MM.1S (cell line): Measurements from ENCODE around the gene PALM3.
"Not testable (repeated sequence)": the region's sequence is repeated elsewhere in the genome, so short reads cannot be mapped to it uniquely, and the experiment has no call there.

Experiments used
- DNase-seq: peaks from one replicate; pipeline ENCODE4 v3.0.0-alpha.2; 2015
- H2AFZ ChIP-seq: fragments of 300-600 bp; sonication (generic); 2 replicates; pipeline ENCODE4 v1.6.0; 2016; ENCODE audit warnings: antibody characterized with exemption, low read length
- H3F3A ChIP-seq: fragments of 300-600 bp; sonication (generic); 2 replicates; pipeline ENCODE4 v1.6.1; 2016; ENCODE audit warnings: mild to moderate bottlenecking, antibody characterized with exemption, low read length, moderate library complexity, mixed read lengths; ENCODE audit not compliant: insufficient read depth
- H3K27ac ChIP-seq: fragments of 300-600 bp; sonication (generic); 2 replicates; pipeline ENCODE4 v1.5.1; 2016; ENCODE audit warnings: mild to moderate bottlenecking, low read length
- H3K27me3 ChIP-seq: fragments of 300-600 bp; sonication (generic); replicated peaks from 2 replicates; pipeline ENCODE4 v1.6.0; 2016; ENCODE audit warnings: low read length; ENCODE audit not compliant: insufficient read depth
- H3K36me3 ChIP-seq: fragments of 300-600 bp; sonication (generic); replicated peaks from 2 replicates; pipeline ENCODE4 v1.6.1; 2016; ENCODE audit warnings: mild to moderate bottlenecking, low read length, mixed read lengths; ENCODE audit not compliant: insufficient read depth
- H3K4me1 ChIP-seq: fragments of 300-600 bp; sonication (generic); 2 replicates; pipeline ENCODE4 v1.6.1; 2016; ENCODE audit warnings: low read length, mixed read lengths
- H3K4me2 ChIP-seq: fragments of 300-600 bp; sonication (generic); 2 replicates; pipeline ENCODE4 v1.6.0; 2016; ENCODE audit warnings: low read depth, low read length
- H3K4me3 ChIP-seq: fragments of 300-600 bp; sonication (generic); 2 replicates; pipeline ENCODE4 v1.5.1; 2016; ENCODE audit warnings: low read length, mixed read lengths
- H3K79me2 ChIP-seq: fragments of 300-600 bp; sonication (generic); 2 replicates; pipeline ENCODE4 v1.6.1; 2016; ENCODE audit warnings: mixed run types, low read length, mixed read lengths
- H3K9ac ChIP-seq: fragments of 300-600 bp; sonication (generic); 2 replicates; pipeline ENCODE4 v1.6.1; 2016; ENCODE audit warnings: low read length, mixed read lengths
- H3K9me2 ChIP-seq: fragments of 300-600 bp; sonication (generic); replicated peaks from 2 replicates; pipeline ENCODE4 v1.6.1; 2016; ENCODE audit warnings: mild to moderate bottlenecking, low read length, mixed read lengths; ENCODE audit not compliant: insufficient read depth
- H3K9me3 ChIP-seq: fragments of 300-600 bp; sonication (generic); replicated peaks from 2 replicates; pipeline ENCODE4 v1.6.1; 2016; ENCODE audit warnings: mild to moderate bottlenecking, low read length, mixed read lengths; ENCODE audit not compliant: insufficient read depth
- H4K20me1 ChIP-seq: fragments of 300-600 bp; sonication (generic); 2 replicates; pipeline ENCODE4 v1.6.1; 2016; ENCODE audit warnings: mild to moderate bottlenecking, low read length, moderate library complexity, mixed read lengths; ENCODE audit not compliant: insufficient read depth
- EZH2 ChIP-seq: fragments of 300-600 bp; sonication (generic); optimal IDR thresholded peaks from 2 replicates; pipeline ENCODE3; 2017; ENCODE audit warnings: low read depth, mild to moderate bottlenecking, antibody characterized with exemption, low read length, mixed read lengths
- EZH2phosphoT487 ChIP-seq: fragments of 300-600 bp; sonication (generic); IDR thresholded peaks from 2 replicates; pipeline ENCODE4 v1.6.1; 2018; ENCODE audit warnings: antibody characterized with exemption, low read length
- TF ChIP-seq, protein P1 (sequence below): fragments of 300-600 bp; sonication (generic); IDR thresholded peaks from 2 replicates; pipeline ENCODE4 v1.5.1; 2016; ENCODE audit warnings: antibody characterized with exemption, low read length, mixed read lengths

The PALM3 gene

DNA sequence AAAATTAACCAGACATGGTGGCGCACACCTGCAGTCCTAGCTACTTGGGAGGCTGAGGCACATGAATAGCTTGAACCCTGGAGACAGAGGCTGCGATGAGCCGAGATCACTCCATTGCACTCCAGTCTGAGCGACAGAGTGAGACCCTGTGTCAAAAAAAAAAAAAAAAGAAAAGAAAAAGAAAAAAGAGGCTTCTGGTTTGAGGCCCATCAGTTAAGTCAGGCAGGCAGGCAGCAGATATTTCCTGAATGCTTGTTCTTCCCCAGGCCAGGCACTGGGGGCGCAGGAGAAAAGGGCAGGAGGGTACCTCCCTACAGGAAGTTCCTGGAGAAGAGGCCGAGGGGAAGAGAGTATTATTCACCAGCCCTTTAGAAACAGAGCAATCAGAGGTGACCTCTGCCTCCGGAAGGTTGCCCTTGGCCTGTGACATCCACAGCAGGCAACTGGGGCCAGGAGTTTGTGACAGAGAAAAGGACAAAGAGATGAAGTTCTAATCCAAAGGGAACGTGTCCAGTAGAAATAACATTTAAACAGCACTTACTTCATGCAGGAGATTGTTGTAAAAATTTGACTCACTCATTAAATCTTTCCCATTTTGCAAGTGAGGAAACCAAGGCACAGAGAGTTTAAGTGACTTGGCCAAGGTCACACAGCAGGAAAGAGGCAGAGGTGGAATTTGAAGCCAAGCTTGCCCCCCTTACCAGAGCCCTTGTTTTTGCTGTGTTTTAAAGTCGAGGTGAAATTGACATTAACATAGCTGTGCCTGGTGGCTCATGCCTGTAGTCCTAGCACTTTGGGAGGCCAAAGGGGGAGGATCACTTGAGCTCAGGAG lies 38.3 kb downstream of the PALM3 start:
- no peak for DNase-seq
- Histone ChIP-seq H3K9me3 (no peaks in the 10 kb centered on the region), H4K20me1 (no peaks in the 10 kb centered on the region), H3K27ac (no peak overlapping the region), H3K9me2 (no peaks in the 10 kb centered on the region), H2AFZ (no peak overlapping the region), H3K4me1 (no peaks in the 10 kb centered on the region), H3K4me3 (no peak overlapping the region), H3K79me2 (no peaks in the 10 kb centered on the region), H3K4me2 (no peak overlapping the region), H3F3A (no peaks in the 10 kb centered on the region), H3K36me3 (no peaks in the 10 kb centered on the region), H3K9ac (no peak overlapping the region), H3K27me3 (no peaks in the 10 kb centered on the region; the same call in 1 of the 2 replicates)
- TF ChIP-seq, protein P1, sequence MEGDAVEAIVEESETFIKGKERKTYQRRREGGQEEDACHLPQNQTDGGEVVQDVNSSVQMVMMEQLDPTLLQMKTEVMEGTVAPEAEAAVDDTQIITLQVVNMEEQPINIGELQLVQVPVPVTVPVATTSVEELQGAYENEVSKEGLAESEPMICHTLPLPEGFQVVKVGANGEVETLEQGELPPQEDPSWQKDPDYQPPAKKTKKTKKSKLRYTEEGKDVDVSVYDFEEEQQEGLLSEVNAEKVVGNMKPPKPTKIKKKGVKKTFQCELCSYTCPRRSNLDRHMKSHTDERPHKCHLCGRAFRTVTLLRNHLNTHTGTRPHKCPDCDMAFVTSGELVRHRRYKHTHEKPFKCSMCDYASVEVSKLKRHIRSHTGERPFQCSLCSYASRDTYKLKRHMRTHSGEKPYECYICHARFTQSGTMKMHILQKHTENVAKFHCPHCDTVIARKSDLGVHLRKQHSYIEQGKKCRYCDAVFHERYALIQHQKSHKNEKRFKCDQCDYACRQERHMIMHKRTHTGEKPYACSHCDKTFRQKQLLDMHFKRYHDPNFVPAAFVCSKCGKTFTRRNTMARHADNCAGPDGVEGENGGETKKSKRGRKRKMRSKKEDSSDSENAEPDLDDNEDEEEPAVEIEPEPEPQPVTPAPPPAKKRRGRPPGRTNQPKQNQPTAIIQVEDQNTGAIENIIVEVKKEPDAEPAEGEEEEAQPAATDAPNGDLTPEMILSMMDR = no peak
- TF ChIP-seq EZH2phosphoT487 (no peak), EZH2 (no peak)

DNA sequence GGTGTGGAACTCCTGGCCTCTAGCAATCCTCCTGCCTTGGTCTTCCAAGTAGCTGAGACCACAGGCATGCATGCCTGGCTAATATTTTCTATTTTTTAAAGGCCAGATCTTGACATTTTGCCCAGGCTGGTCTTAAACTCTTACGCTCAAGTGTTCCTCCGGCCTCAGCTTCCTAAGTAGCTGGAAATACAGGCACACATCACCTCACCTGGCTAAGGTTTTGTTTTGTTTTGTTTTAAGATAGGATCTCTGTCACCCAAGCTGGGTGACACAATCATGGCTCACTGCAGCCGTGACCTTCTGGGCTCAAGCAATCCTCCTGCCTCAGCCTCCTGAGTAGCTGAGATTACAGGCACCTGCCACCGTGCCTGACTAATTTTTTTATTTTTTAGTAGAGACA lies 39.4 kb downstream of the PALM3 start:
- H3K79me2 ChIP-seq = no peaks in the 10 kb centered on the region
- no peak overlapping the region for H2AFZ ChIP-seq
- no peak overlapping the region for H3K4me2 ChIP-seq
- H3K9me3 ChIP-seq = no peaks in the 10 kb centered on the region
- H3K36me3 ChIP-seq = no peaks in the 10 kb centered on the region
- TF ChIP-seq, protein P1 = no peak
- no peaks in the 10 kb centered on the region for H3F3A ChIP-seq
- no peaks in the 10 kb centered on the region for H3K27me3 ChIP-seq
- H3K27ac ChIP-seq = no peak overlapping the region
- H3K9me2 ChIP-seq = no peaks in the 10 kb centered on the region
- H4K20me1 ChIP-seq = no peaks in the 10 kb centered on the region
- H3K4me1 ChIP-seq = no peaks in the 10 kb centered on the region
- no peak overlapping the region for H3K9ac ChIP-seq
- DNase-seq = no peak
- no peak overlapping the region for H3K4me3 ChIP-seq

DNA sequence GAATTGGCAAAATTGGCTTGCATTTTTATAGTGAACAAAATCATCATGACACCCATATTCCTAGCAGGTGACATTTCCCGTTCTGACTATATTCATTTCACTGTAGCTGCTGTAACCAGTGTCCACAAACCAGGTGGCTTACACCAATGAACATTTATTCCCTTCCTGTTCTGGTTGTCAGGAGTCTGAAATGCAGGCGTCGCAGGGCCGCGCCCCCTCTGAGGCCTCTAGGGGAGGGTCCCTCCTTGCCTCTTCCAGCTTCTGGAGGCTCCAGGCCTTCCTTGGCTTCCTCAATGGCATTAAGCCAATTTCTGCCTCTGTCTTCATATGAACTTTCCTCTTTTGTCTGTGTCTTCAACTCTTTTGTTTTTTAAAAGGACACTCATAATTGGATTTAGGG lies 40.4 kb downstream of the PALM3 start:
- no peaks in the 10 kb centered on the region for H3K79me2 ChIP-seq
- no peaks in the 10 kb centered on the region for H4K20me1 ChIP-seq
- no peak for DNase-seq
- no peak overlapping the region for H3K4me3 ChIP-seq
- H3F3A ChIP-seq = no peaks in the 10 kb centered on the region
- TF ChIP-seq, protein P1 = no peak
- H2AFZ ChIP-seq = no peak overlapping the region
- H3K27ac ChIP-seq = no peak overlapping the region
- no peak overlapping the region for H3K9ac ChIP-seq
- no peaks in the 10 kb centered on the region for H3K27me3 ChIP-seq
- H3K4me1 ChIP-seq = no peaks in the 10 kb centered on the region
- H3K36me3 ChIP-seq = no peaks in the 10 kb centered on the region
- H3K4me2 ChIP-seq = no peak overlapping the region
- no peaks in the 10 kb centered on the region for H3K9me3 ChIP-seq
- H3K9me2 ChIP-seq = no peaks in the 10 kb centered on the region

DNA sequence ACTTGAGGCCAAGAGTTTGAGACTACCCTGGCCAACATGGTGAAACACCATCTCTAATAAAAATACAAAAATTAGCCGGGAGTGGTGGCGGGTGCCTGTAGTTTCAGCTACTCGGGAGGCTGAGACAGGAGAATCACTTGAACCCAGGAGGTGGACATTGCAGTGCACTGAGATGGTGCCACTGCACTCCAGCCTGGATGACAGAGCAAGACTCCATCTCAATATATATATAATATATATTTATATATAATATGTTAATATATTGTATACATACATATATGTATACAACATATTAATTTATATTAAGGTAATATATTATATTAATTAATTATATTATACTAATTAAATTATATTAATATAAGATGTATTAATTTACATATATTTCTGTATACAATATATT lies 42.1 kb downstream of the PALM3 start:
- H3K79me2 ChIP-seq, H2AFZ ChIP-seq, H3K27ac ChIP-seq, H4K20me1 ChIP-seq, H3K4me3 ChIP-seq, H3K36me3 ChIP-seq, H3K9ac ChIP-seq, H3F3A ChIP-seq, H3K27me3 ChIP-seq, H3K4me2 ChIP-seq, H3K9me3 ChIP-seq, DNase-seq, H3K4me1 ChIP-seq, H3K9me2 ChIP-seq: not testable (repeated sequence)
